Stimulated activated CD4-positive, alpha-beta T cell treated with anti-CD3 and anti-CD28 coated beads, Interleukin-4, amount 100 ng/mL, for 1 hour (primary cell): ENCODE data around the gene TBC1D9.

Source experiments
- DNase-seq: peaks from one replicate; pipeline ENCODE4 v3.0.0-alpha.2; 2020

TBC1D9 gene

GRCh38 chr4:140719686-140720085 lies 36.5 kb downstream of the TBC1D9 start:
- no peak for DNase-seq

- DNase-seq, result no peak
Observed at GRCh38 chr4:140719022-140719421, 37.2 kb downstream of the TBC1D9 start.

GRCh38 chr4:140718241-140718952 lies 37.8 kb downstream of the TBC1D9 start:
- no peak for DNase-seq

- DNase-seq, result no peak
Observed at GRCh38 chr4:140717313-140717712, 38.9 kb downstream of the TBC1D9 start.

- DNase-seq, result no peak
Observed at GRCh38 chr4:140715119-140715518, 41.1 kb downstream of the TBC1D9 start.

- no peak for DNase-seq
Observed at GRCh38 chr4:140711910-140712309, 44.3 kb downstream of the TBC1D9 start.

GRCh38 chr4:140710908-140711622 lies 45.1 kb downstream of the TBC1D9 start:
- DNase-seq, result no peak

GRCh38 chr4:140707325-140707724 lies 48.9 kb downstream of the TBC1D9 start:
- DNase-seq, result no peak

- DNase-seq, result no peak
Observed at GRCh38 chr4:140706665-140707064, 49.5 kb downstream of the TBC1D9 start.

GRCh38 chr4:140706276-140706625 lies 49.9 kb downstream of the TBC1D9 start:
- no peak for DNase-seq

- no peak for DNase-seq
Observed at GRCh38 chr4:140705625-140706275, 50.4 kb downstream of the TBC1D9 start.

- no peak for DNase-seq
Observed at GRCh38 chr4:140704964-140705363, 51.2 kb downstream of the TBC1D9 start.

- no peak for DNase-seq
Observed at GRCh38 chr4:140704392-140704960, 51.7 kb downstream of the TBC1D9 start.

GRCh38 chr4:140703463-140703862 lies 52.7 kb downstream of the TBC1D9 start:
- no peak for DNase-seq

- no peak for DNase-seq
Observed at GRCh38 chr4:140702096-140702757, 54.0 kb downstream of the TBC1D9 start.

GRCh38 chr4:140701071-140701470 lies 55.1 kb downstream of the TBC1D9 start:
- DNase-seq, result no peak

GRCh38 chr4:140697709-140698560 lies 58.2 kb downstream of the TBC1D9 start:
- DNase-seq, result no peak

GRCh38 chr4:140695483-140695882 lies 60.7 kb downstream of the TBC1D9 start:
- DNase-seq, result no peak

- no peak for DNase-seq
Observed at GRCh38 chr4:140693562-140693961, 62.6 kb downstream of the TBC1D9 start.

- no peak for DNase-seq
Observed at GRCh38 chr4:140691369-140691768, 64.8 kb downstream of the TBC1D9 start.

GRCh38 chr4:140690093-140690492 lies 66.1 kb downstream of the TBC1D9 start:
- no peak for DNase-seq

GRCh38 chr4:140689623-140690022 lies 66.6 kb downstream of the TBC1D9 start:
- DNase-seq, result no peak
